T-cell (primary cell): ENCODE measurements around the gene LCN2. TPM values are rescaled to one million over a fixed set of nuclear protein-coding genes. Genes with fewer than 3 reads are reported as not detected.

ENCODE experiments used
- ATAC-seq, 4 experiments: fragments of 200-7000 bp in 3 of 4; fragments of 150-1000 bp in 1 of 4; cut with Tn5 transposase; replicated peaks in 1 of 4; 1 replicate in 3 of 4; 2 replicates in 1 of 4; pipeline ENCODE4 v1.10.0; 2021; ENCODE audit warnings: moderate library complexity in 3 of 4, mild to moderate bottlenecking in 2 of 4, moderate number of reproducible peaks in 1 of 4
- CTCF ChIA-PET, 2 donors: fragments of 300-600 bp; sonication (Branson Sonifier 250); formaldehyde crosslinking; loops; one replicate each; lab custom pipeline; 2022; ENCODE audit warnings: antibody characterized with exemption in 2 of 2; lab: Charles Lee
- POLR2A ChIA-PET, 2 donors: fragments of 300-600 bp; sonication (Branson Sonifier 250); formaldehyde crosslinking; loops; one replicate each; lab custom pipeline; 2022; ENCODE audit warnings: antibody characterized with exemption in 2 of 2; lab: Charles Lee
- DNase-seq, 35 experiments: peaks; one replicate each; pipeline versions ENCODE4 v3.0.0 to v3.0.0-alpha.2; 2013 to 2023
- H3K27ac ChIP-seq: one replicate; pipeline ENCODE4 v1.5.1; 2013; ENCODE audit warnings: low read length
- H3K27me3 ChIP-seq, 2 experiments: replicated peaks in 1 of 2; 1 replicate in 1 of 2; 2 replicates in 1 of 2; pipeline versions ENCODE4 v1.6.1 to v1.7.0; 2013; ENCODE audit warnings: low read length in 1 of 2, mixed read lengths in 1 of 2; ENCODE audit not compliant: control insufficient read depth in 2 of 2, insufficient read depth in 2 of 2; ENCODE audit errors: extremely low read depth in 1 of 2
- H3K36me3 ChIP-seq, 2 donors: 1 replicate in 1 of 2; 2 replicates in 1 of 2; pipeline versions ENCODE4 v1.6.1 to v1.7.0; 2013; ENCODE audit warnings: low read length in 1 of 2; ENCODE audit not compliant: control insufficient read depth in 2 of 2, insufficient read depth in 1 of 2; ENCODE audit errors: extremely low read depth in 1 of 2
- H3K4me1 ChIP-seq, 2 experiments: 1 replicate in 1 of 2; 2 replicates in 1 of 2; pipeline versions ENCODE4 v1.6.1 to v1.7.0; 2013; ENCODE audit warnings: low read length in 2 of 2, mixed read lengths in 1 of 2; ENCODE audit not compliant: insufficient read depth in 2 of 2, control insufficient read depth in 1 of 2; ENCODE audit errors: extremely low read depth in 1 of 2
- H3K4me3 ChIP-seq, 2 donors: 1 replicate in 1 of 2; 2 replicates in 1 of 2; pipeline versions ENCODE4 v1.5.1 to v1.7.0; 2013; ENCODE audit warnings: mild to moderate bottlenecking in 2 of 2, low read length in 1 of 2, moderate library complexity in 1 of 2; ENCODE audit not compliant: control insufficient read depth in 1 of 2; ENCODE audit errors: extremely low read depth in 1 of 2
- H3K9me3 ChIP-seq: 2 replicates; pipeline ENCODE4 v1.7.0; 2013
- H3K27ac Mint-ChIP-seq, 2 donors: one replicate each; pipeline ENCODE4 v1.8.0; 2020 to 2021; ENCODE audit warnings: mild to moderate bottlenecking in 2 of 2, mixed read lengths in 2 of 2
- H3K27me3 Mint-ChIP-seq, 2 donors: one replicate each; pipeline ENCODE4 v1.8.0; 2021 to 2022; ENCODE audit warnings: mixed read lengths in 2 of 2
- H3K36me3 Mint-ChIP-seq: one replicate; pipeline ENCODE4 v1.8.0; 2021; ENCODE audit warnings: mixed read lengths
- H3K4me1 Mint-ChIP-seq, 3 donors: one replicate each; pipeline ENCODE4 v1.8.0; 2020 to 2022; ENCODE audit warnings: mixed read lengths in 3 of 3, mild to moderate bottlenecking in 1 of 3
- H3K4me3 Mint-ChIP-seq, 3 donors: one replicate each; pipeline ENCODE4 v1.8.0; 2020 to 2022; ENCODE audit warnings: mild to moderate bottlenecking in 3 of 3, mixed read lengths in 3 of 3, moderate library complexity in 3 of 3
- H3K9me3 Mint-ChIP-seq, 3 donors: one replicate each; pipeline ENCODE4 v1.8.0; 2020 to 2022; ENCODE audit warnings: mixed read lengths in 3 of 3
- WGBS: methylation state at CpG from one replicate; pipeline ENCODE4 v1.1.5; 2013; ENCODE audit warnings: missing lambda C conversion rate; ENCODE audit not compliant: insufficient coverage; 5-methylcytosine and 5-hydroxymethylcytosine counted together
- total RNA-seq, 35 experiments: library from RNA in 6 of 35; stranded (reverse) in 6 of 35; fragments of 120-200 nt in 1 of 35; gene quantifications; one replicate each; pipeline versions ENCODE4 v1.2.1 to v1.2.4 and lab custom pipeline; 2013 to 2026

The LCN2 gene
- total RNA-seq, 5 donors from 2014 or later (not counting 1 experiment from before 2014, with no cell fraction given): not detected

GRCh38 chr9:128193469-128194096, 44.3 kb downstream of the LCN2 start:
- Histone ChIP-seq H3K36me3 (peaks cover 0 to 13% of the 10 kb centered on the region in 2 donors), H3K4me3 (no peak overlapping the region), H3K27me3 (peaks cover 0 to 17% of the 10 kb centered on the region in 2 experiments), H3K27ac (no peak overlapping the region), H3K9me3 (no peaks in the 10 kb centered on the region), H3K4me1 (peaks cover 6 to 23% of the 10 kb centered on the region in 2 experiments)
- ATAC-seq (no peak), DNase-seq (no peak)
- Mint-ChIP-seq H3K4me1 (peaks cover 12 to 26% (median 22%) of the 10 kb centered on the region in 3 donors), H3K4me3 (peak overlapping the region in 2 of 3 donors; percentile 21 to 39), H3K36me3 (peaks cover 12% of the 10 kb centered on the region), H3K27ac (no peak overlapping the region), H3K27me3 (no peaks in the 10 kb centered on the region), H3K9me3 (no peaks in the 10 kb centered on the region)
- ChIA-PET POLR2A (no interaction called here), CTCF (no interaction called here)
- WGBS: 78% methylated on average over 12 of the region's 14 CpGs

- CTCF ChIA-PET: no interaction called here
- H3K4me3 Mint-ChIP-seq: no peak overlapping the region
- POLR2A ChIA-PET: no interaction called here
These were observed 52.5 kb downstream of the LCN2 start for GRCh38 chr9:128201441-128202369.

GRCh38 chr9:128202648-128203023, 53.4 kb downstream of the LCN2 start:
- Mint-ChIP-seq H3K4me1 (peaks cover 6 to 7% (median 7%) of the 10 kb centered on the region in 3 donors), H3K4me3 (peak overlapping the region; percentile 68 to 80 (median 72)), H3K27me3 (peaks cover 4 to 10% of the 10 kb centered on the region in 2 donors), H3K9me3 (no peaks in the 10 kb centered on the region), H3K27ac (peak overlapping the region; percentile 16 to 70), H3K36me3 (no peaks in the 10 kb centered on the region)
- ATAC-seq (no peak), DNase-seq (no peak)
- Histone ChIP-seq H3K27me3 (peaks cover 0 to 28% of the 10 kb centered on the region in 2 experiments), H3K4me1 (peaks cover 7 to 18% of the 10 kb centered on the region in 2 experiments), H3K9me3 (no peaks in the 10 kb centered on the region), H3K36me3 (no peaks in the 10 kb centered on the region), H3K27ac (peak overlapping the region; percentile 36), H3K4me3 (peak overlapping the region in 1 of 2 donors; percentile 15)
- ChIA-PET POLR2A (no interaction called here), CTCF (no interaction called here)
- 40% methylated on average over 1 of the region's 2 CpGs for WGBS

More at GRCh38 chr9:128201441-128202369, 52.5 kb downstream of the LCN2 start:
- Mint-ChIP-seq H3K4me1 (peaks cover 6 to 7% (median 7%) of the 10 kb centered on the region in 3 donors), H3K27ac (no peak overlapping the region), H3K36me3 (no peaks in the 10 kb centered on the region), H3K9me3 (no peaks in the 10 kb centered on the region), H3K27me3 (peaks cover 4 to 10% of the 10 kb centered on the region in 2 donors)
- Histone ChIP-seq H3K36me3 (no peaks in the 10 kb centered on the region), H3K4me1 (peaks cover 7 to 18% of the 10 kb centered on the region in 2 experiments), H3K27me3 (peaks cover 0 to 29% of the 10 kb centered on the region in 2 experiments), H3K27ac (no peak overlapping the region), H3K4me3 (no peak overlapping the region), H3K9me3 (no peaks in the 10 kb centered on the region)
- no peak for ATAC-seq
- no peak for DNase-seq
- 85% methylated on average over 5 of the region's 13 CpGs for WGBS

Other genes starting within 250 kb of the LCN2 start
- 100 to 1,000 TPM in 2 of 5 donors, 10 to 100 TPM in 3; 73.0 to 123 (median 86.3) TPM for gene ST6GALNAC6, start 249.8 kb upstream of the LCN2 start, total RNA-seq
- gene ST6GALNAC4, start 232.4 kb upstream of the LCN2 start, total RNA-seq: 10 to 100 TPM; 24.9 to 40.7 (median 35.1) TPM
- gene PIP5KL1, start 218.7 kb upstream of the LCN2 start, total RNA-seq: 1 to 10 TPM in 4 of 5 donors, under 1 TPM in 1; 0.99 to 5.6 (median 2.6) TPM
- 10 to 100 TPM; 32.3 to 66.5 (median 60.5) TPM for gene DPM2, start 211.6 kb upstream of the LCN2 start, total RNA-seq
- gene EEIG1, start 168.5 kb upstream of the LCN2 start, total RNA-seq: 100 to 1,000 TPM; 351 to 746 (median 698) TPM
- gene NAIF1, start 82.1 kb upstream of the LCN2 start, total RNA-seq: 10 to 100 TPM; 11.6 to 14.9 (median 13.8) TPM
- 10 to 100 TPM; 11.8 to 21.0 (median 17.3) TPM for gene SLC25A25, start 81.2 kb upstream of the LCN2 start, total RNA-seq
- gene PTGES2, start 21.7 kb upstream of the LCN2 start, total RNA-seq: 10 to 100 TPM; 60.2 to 91.7 (median 79.2) TPM
- 10 to 100 TPM; 50.0 to 85.9 (median 81.4) TPM for gene BBLN, start 10.8 kb downstream of the LCN2 start, total RNA-seq
- gene CIZ1, start 42.1 kb downstream of the LCN2 start, total RNA-seq: 100 to 1,000 TPM; 143 to 163 (median 150) TPM
- 1 to 10 TPM in 4 of 5 donors, under 1 TPM in 1; 0.95 to 3.0 (median 1.8) TPM for gene DNM1, start 53.9 kb downstream of the LCN2 start, total RNA-seq
- 10 to 100 TPM; 49.6 to 71.3 (median 60.5) TPM for gene GOLGA2, start 126.6 kb downstream of the LCN2 start, total RNA-seq
- gene SWI5, start 126.8 kb downstream of the LCN2 start, total RNA-seq: 10 to 100 TPM in 2 of 5 donors, 1 to 10 TPM in 3; 7.5 to 15.3 (median 9.7) TPM
- gene TRUB2, start 173.0 kb downstream of the LCN2 start, total RNA-seq: 10 to 100 TPM; 12.4 to 22.9 (median 21.9) TPM
- 10 to 100 TPM; 32.2 to 60.0 (median 54.5) TPM for gene COQ4, start 173.4 kb downstream of the LCN2 start, total RNA-seq
- 10 to 100 TPM in 3 of 5 donors, 1 to 10 TPM in 2; 7.3 to 18.4 (median 17.5) TPM for gene SLC27A4, start 191.1 kb downstream of the LCN2 start, total RNA-seq
- gene URM1, start 221.9 kb downstream of the LCN2 start, total RNA-seq: 10 to 100 TPM; 38.7 to 55.8 (median 52.5) TPM